Nephron (organoid): Measurements from ENCODE around the gene MTFR1L.

Experiments used
- H3K27ac Mint-ChIP-seq, 3 experiments: 2 replicates each; pipeline ENCODE4 v1.8.0; 2020; ENCODE audit warnings: mixed read lengths in 3 of 3, mild to moderate bottlenecking in 2 of 3, moderate library complexity in 1 of 3
- H3K27me3 Mint-ChIP-seq: 2 replicates; pipeline ENCODE4 v1.8.0; 2021; ENCODE audit warnings: low read depth, mild to moderate bottlenecking, moderate library complexity, mixed read lengths
- H3K36me3 Mint-ChIP-seq: 2 replicates; pipeline ENCODE4 v1.8.0; 2020; ENCODE audit warnings: low read depth, mixed read lengths
- H3K4me1 Mint-ChIP-seq: 2 replicates; pipeline ENCODE4 v1.8.0; 2020; ENCODE audit warnings: mixed read lengths
- H3K4me3 Mint-ChIP-seq, 3 experiments: 2 replicates each; pipeline ENCODE4 v1.8.0; 2020; ENCODE audit warnings: mild to moderate bottlenecking in 3 of 3, mixed read lengths in 3 of 3, moderate library complexity in 2 of 3
- H3K9me3 Mint-ChIP-seq: 2 replicates; pipeline ENCODE4 v1.8.0; 2020; ENCODE audit warnings: mixed read lengths
- TF ChIP-seq, protein P1 (sequence below), 3 experiments: fragments of 200-600 bp; sonication (generic); IDR thresholded peaks; one replicate each; pipeline ENCODE4 v1.5.0; 2021; ENCODE audit warnings: antibody characterized with exemption in 3 of 3; ENCODE audit not compliant: unreplicated experiment in 3 of 3

The MTFR1L gene

DNA sequence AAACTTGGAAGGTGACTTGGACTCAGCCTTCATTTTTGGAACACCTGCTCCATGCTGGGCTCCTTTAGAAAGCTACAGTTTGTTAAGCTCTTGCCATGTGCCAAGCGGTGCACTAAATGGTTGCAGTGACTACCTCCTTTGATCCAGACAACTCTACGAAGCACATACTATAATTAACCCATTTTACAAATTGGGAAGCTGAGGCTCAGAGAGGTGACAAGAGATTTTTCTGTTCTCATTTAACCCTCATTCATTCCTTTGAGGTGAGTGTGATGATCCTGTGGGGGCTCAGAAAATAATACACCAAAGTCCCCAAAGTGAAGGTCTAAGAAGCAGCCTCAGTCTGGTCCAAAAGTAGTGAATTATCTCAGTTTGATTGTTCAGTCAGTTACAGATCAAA lies 57.4 kb downstream of the MTFR1L start:
- TF ChIP-seq, protein P1, sequence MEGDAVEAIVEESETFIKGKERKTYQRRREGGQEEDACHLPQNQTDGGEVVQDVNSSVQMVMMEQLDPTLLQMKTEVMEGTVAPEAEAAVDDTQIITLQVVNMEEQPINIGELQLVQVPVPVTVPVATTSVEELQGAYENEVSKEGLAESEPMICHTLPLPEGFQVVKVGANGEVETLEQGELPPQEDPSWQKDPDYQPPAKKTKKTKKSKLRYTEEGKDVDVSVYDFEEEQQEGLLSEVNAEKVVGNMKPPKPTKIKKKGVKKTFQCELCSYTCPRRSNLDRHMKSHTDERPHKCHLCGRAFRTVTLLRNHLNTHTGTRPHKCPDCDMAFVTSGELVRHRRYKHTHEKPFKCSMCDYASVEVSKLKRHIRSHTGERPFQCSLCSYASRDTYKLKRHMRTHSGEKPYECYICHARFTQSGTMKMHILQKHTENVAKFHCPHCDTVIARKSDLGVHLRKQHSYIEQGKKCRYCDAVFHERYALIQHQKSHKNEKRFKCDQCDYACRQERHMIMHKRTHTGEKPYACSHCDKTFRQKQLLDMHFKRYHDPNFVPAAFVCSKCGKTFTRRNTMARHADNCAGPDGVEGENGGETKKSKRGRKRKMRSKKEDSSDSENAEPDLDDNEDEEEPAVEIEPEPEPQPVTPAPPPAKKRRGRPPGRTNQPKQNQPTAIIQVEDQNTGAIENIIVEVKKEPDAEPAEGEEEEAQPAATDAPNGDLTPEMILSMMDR (IDR thresholded peaks at IDR 0.05; ENCODE audit: unreplicated experiment in 3 of 3) = no peak
- Mint-ChIP-seq H3K4me1 (peaks cover 15% of the 10 kb centered on the region), H3K4me3 (no peak overlapping the region), H3K27me3 (peaks cover 8% of the 10 kb centered on the region), H3K9me3 (no peaks in the 10 kb centered on the region), H3K27ac (no peak overlapping the region), H3K36me3 (no peaks in the 10 kb centered on the region)

DNA sequence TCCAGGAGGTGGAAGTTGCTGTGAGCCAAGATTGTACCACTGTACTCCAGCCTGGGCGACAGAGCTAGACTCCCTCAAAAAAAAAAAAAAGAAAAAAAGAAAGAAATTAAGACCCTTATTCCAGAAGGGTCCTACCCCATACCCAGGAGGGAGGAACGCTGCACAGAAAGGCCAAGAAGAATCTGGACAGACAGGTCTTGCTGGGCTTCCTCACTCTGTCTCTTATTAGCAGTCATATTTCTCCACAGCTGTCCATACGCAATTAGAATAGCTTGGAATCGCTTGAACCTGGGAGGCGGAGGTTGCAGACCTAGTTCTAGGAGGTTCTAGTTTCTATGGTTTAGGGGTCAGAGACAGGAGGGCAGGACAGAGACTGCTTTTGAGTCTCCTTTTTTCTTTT lies 58.9 kb downstream of the MTFR1L start:
- H3K27ac Mint-ChIP-seq = peak overlapping the region in 2 of 3 experiments; percentile 62 to 74
- H3K27me3 Mint-ChIP-seq = peaks cover 8% of the 10 kb centered on the region
- no peaks in the 10 kb centered on the region for H3K36me3 Mint-ChIP-seq
- TF ChIP-seq, protein P1 (IDR thresholded peaks at IDR 0.05; ENCODE audit: unreplicated experiment in 3 of 3) = no peak
- H3K4me1 Mint-ChIP-seq = peaks cover 6% of the 10 kb centered on the region
- H3K9me3 Mint-ChIP-seq = no peaks in the 10 kb centered on the region
- H3K4me3 Mint-ChIP-seq = no peak overlapping the region

- H3K4me3 Mint-ChIP-seq = no peak overlapping the region
- peak overlapping the region in 2 of 3 experiments; percentile 11 to 28 for H3K27ac Mint-ChIP-seq
- TF ChIP-seq, protein P1 (IDR thresholded peaks at IDR 0.05; ENCODE audit: unreplicated experiment in 3 of 3) = no peak
- no peaks in the 10 kb centered on the region for H3K36me3 Mint-ChIP-seq
- H3K4me1 Mint-ChIP-seq = peaks cover 6% of the 10 kb centered on the region
- no peaks in the 10 kb centered on the region for H3K9me3 Mint-ChIP-seq
- H3K27me3 Mint-ChIP-seq = peaks cover 8% of the 10 kb centered on the region
These were observed 59.9 kb downstream of the MTFR1L start for GRCh38 chr1:25879675-25880074.

GRCh38 chr1:25880518-25880917 lies 60.8 kb downstream of the MTFR1L start:
- H3K36me3 Mint-ChIP-seq = peaks cover 5% of the 10 kb centered on the region
- no peak overlapping the region for H3K4me3 Mint-ChIP-seq
- peaks cover 8% of the 10 kb centered on the region for H3K27me3 Mint-ChIP-seq
- peaks cover 6% of the 10 kb centered on the region for H3K4me1 Mint-ChIP-seq
- no peaks in the 10 kb centered on the region for H3K9me3 Mint-ChIP-seq
- peak overlapping the region in 1 of 3 experiments; percentile 38 for H3K27ac Mint-ChIP-seq
- TF ChIP-seq, protein P1 (IDR thresholded peaks at IDR 0.05; ENCODE audit: unreplicated experiment in 3 of 3) = no peak

GRCh38 chr1:25881266-25881665 lies 61.5 kb downstream of the MTFR1L start:
- H3K4me3 Mint-ChIP-seq = no peak overlapping the region
- H3K27me3 Mint-ChIP-seq = peaks cover 4% of the 10 kb centered on the region
- H3K36me3 Mint-ChIP-seq = peaks cover 7% of the 10 kb centered on the region
- no peak overlapping the region for H3K27ac Mint-ChIP-seq
- no peaks in the 10 kb centered on the region for H3K9me3 Mint-ChIP-seq
- peaks cover 2% of the 10 kb centered on the region for H3K4me1 Mint-ChIP-seq
- TF ChIP-seq, protein P1 (IDR thresholded peaks at IDR 0.05; ENCODE audit: unreplicated experiment in 3 of 3) = no peak
